GM21447 (cell line): ENCODE data around the gene RPLP2.

Source experiments
- ATAC-seq: cut with Tn5 transposase; IDR thresholded peaks from one replicate; pipeline ENCODE4 v1.9.1; 2021; ENCODE audit not compliant: unreplicated experiment

Gene RPLP2

GRCh38 chr11:833114-833791, 23.5 kb downstream of the RPLP2 start:
- ATAC-seq: peak; percentile 14

GRCh38 chr11:833849-834311, 24.1 kb downstream of the RPLP2 start:
- no peak for ATAC-seq

GRCh38 chr11:834371-835316, 24.9 kb downstream of the RPLP2 start:
- ATAC-seq: no peak

- no peak for ATAC-seq
These were observed 26.5 kb downstream of the RPLP2 start for GRCh38 chr11:836274-836673.

GRCh38 chr11:836700-837099, 26.9 kb downstream of the RPLP2 start:
- no peak for ATAC-seq

- ATAC-seq: no peak
These were observed 27.6 kb downstream of the RPLP2 start for GRCh38 chr11:837189-837989.

- ATAC-seq: no peak
These were observed 28.2 kb downstream of the RPLP2 start for GRCh38 chr11:837990-838307.

GRCh38 chr11:838441-839279, 28.9 kb downstream of the RPLP2 start:
- no peak for ATAC-seq

GRCh38 chr11:839280-839623, 29.5 kb downstream of the RPLP2 start:
- ATAC-seq: no peak

GRCh38 chr11:839875-840617, 30.3 kb downstream of the RPLP2 start:
- ATAC-seq: no peak

- ATAC-seq: peak; percentile 28
These were observed 32.2 kb downstream of the RPLP2 start for GRCh38 chr11:841981-842369.

- peak; percentile 64 for ATAC-seq
These were observed 32.7 kb downstream of the RPLP2 start, which contains the start of the genes POLR2L and TSPAN4 for GRCh38 chr11:842370-843002. Gene POLR2L (minus strand): TSS chr11:842529. CDS start chr11:842508, 21 bp downstream. Gene TSPAN4 (plus strand): TSS chr11:842852. CDS start chr11:850305, 7,453 bp downstream.

GRCh38 chr11:843086-843734, 33.4 kb downstream of the RPLP2 start:
- no peak for ATAC-seq

GRCh38 chr11:843818-844692, 34.3 kb downstream of the RPLP2 start:
- no peak for ATAC-seq

- ATAC-seq: no peak
These were observed 35.2 kb downstream of the RPLP2 start for GRCh38 chr11:844693-845644.

GRCh38 chr11:845872-846495, 36.2 kb downstream of the RPLP2 start:
- ATAC-seq: no peak
